ENCODE data around the gene PTCHD1. TPM values are rescaled to one million over a fixed set of nuclear protein-coding genes. Genes with fewer than 3 reads are reported as not detected.

Gene PTCHD1
- total RNA-seq, 1 donor from 2014 or later, result 0.43 TPM

GRCh38 chrX:23331701-23332100 lies 2.9 kb upstream of the PTCHD1 start:
- peaks cover 12% of the 10 kb centered on the region for H3K4me1 Mint-ChIP-seq (ENCODE audit: low read depth)
- H3K27me3 Mint-ChIP-seq, result peaks cover 82% of the 10 kb centered on the region
- H3K27ac Mint-ChIP-seq, result no peak overlapping the region
- TF ChIP-seq CTCF (IDR thresholded peaks at IDR 0.05; ENCODE audit: unreplicated experiment), result no peak
- peak overlapping the region; percentile 79 for H3K4me3 Mint-ChIP-seq (ENCODE audit: low read depth)
- DNase-seq (ENCODE audit: low spot score, unreplicated experiment), result no peak
- H3K36me3 Mint-ChIP-seq (ENCODE audit: insufficient read depth), result no peaks in the 10 kb centered on the region
- H3K9me3 Mint-ChIP-seq (ENCODE audit: low read depth), result no peaks in the 10 kb centered on the region

GRCh38 chrX:23332101-23332887 lies 2.4 kb upstream of the PTCHD1 start:
- H3K27ac Mint-ChIP-seq, result no peak overlapping the region
- DNase-seq (ENCODE audit: low spot score, unreplicated experiment), result no peak
- no peaks in the 10 kb centered on the region for H3K9me3 Mint-ChIP-seq (ENCODE audit: low read depth)
- peaks cover 85% of the 10 kb centered on the region for H3K27me3 Mint-ChIP-seq
- H3K4me3 Mint-ChIP-seq (ENCODE audit: low read depth), result peak overlapping the region; percentile 79
- peaks cover 12% of the 10 kb centered on the region for H3K4me1 Mint-ChIP-seq (ENCODE audit: low read depth)
- TF ChIP-seq CTCF (IDR thresholded peaks at IDR 0.05; ENCODE audit: unreplicated experiment), result no peak
- no peaks in the 10 kb centered on the region for H3K36me3 Mint-ChIP-seq (ENCODE audit: insufficient read depth)

GRCh38 chrX:23332888-23333821 lies 1.5 kb upstream of the PTCHD1 start:
- peak; percentile 35 for TF ChIP-seq CTCF (IDR thresholded peaks at IDR 0.05; ENCODE audit: unreplicated experiment)
- Mint-ChIP-seq H3K4me3 (ENCODE audit: low read depth) (peak overlapping the region; percentile 79), H3K4me1 (ENCODE audit: low read depth) (peaks cover 12% of the 10 kb centered on the region), H3K9me3 (ENCODE audit: low read depth) (no peaks in the 10 kb centered on the region), H3K27ac (no peak overlapping the region), H3K27me3 (peaks cover 94% of the 10 kb centered on the region), H3K36me3 (ENCODE audit: insufficient read depth) (no peaks in the 10 kb centered on the region)
- DNase-seq (ENCODE audit: low spot score, unreplicated experiment), result no peak

GRCh38 chrX:23333842-23334520 lies 668 bp upstream of the PTCHD1 start:
- Mint-ChIP-seq H3K4me1 (ENCODE audit: low read depth) (peaks cover 12% of the 10 kb centered on the region), H3K4me3 (ENCODE audit: low read depth) (peak overlapping the region; percentile 79), H3K9me3 (ENCODE audit: low read depth) (no peaks in the 10 kb centered on the region), H3K27ac (peak overlapping the region; percentile 78), H3K36me3 (ENCODE audit: insufficient read depth) (no peaks in the 10 kb centered on the region), H3K27me3 (peaks cover 91% of the 10 kb centered on the region)
- DNase-seq (ENCODE audit: low spot score, unreplicated experiment), result peak; percentile 26
- no peak for TF ChIP-seq CTCF (IDR thresholded peaks at IDR 0.05; ENCODE audit: unreplicated experiment)

GRCh38 chrX:23334521-23334847 lies 165 bp upstream of the PTCHD1 start:
- no peak overlapping the region for H3K27ac Mint-ChIP-seq
- peaks cover 91% of the 10 kb centered on the region for H3K27me3 Mint-ChIP-seq
- H3K36me3 Mint-ChIP-seq (ENCODE audit: insufficient read depth), result no peaks in the 10 kb centered on the region
- H3K4me1 Mint-ChIP-seq (ENCODE audit: low read depth), result peaks cover 12% of the 10 kb centered on the region
- no peak for DNase-seq (ENCODE audit: low spot score, unreplicated experiment)
- no peaks in the 10 kb centered on the region for H3K9me3 Mint-ChIP-seq (ENCODE audit: low read depth)
- H3K4me3 Mint-ChIP-seq (ENCODE audit: low read depth), result no peak overlapping the region
- TF ChIP-seq CTCF (IDR thresholded peaks at IDR 0.05; ENCODE audit: unreplicated experiment), result no peak
